SU-DHL-6 (cell line): ENCODE data around the gene WDSUB1.

Source experiments
- EZH2phosphoT487 ChIP-seq: fragments of 200-600 bp; sonication (generic), shearing (Covaris generic); conservative IDR thresholded peaks from 2 replicates; pipeline ENCODE4 v1.6.1; 2018; ENCODE audit warnings: mild to moderate bottlenecking, antibody characterized with exemption, low read length, moderate library complexity, mixed read lengths
- TF ChIP-seq, protein P1 (sequence below): fragments of 200-600 bp; sonication (generic); IDR thresholded peaks from one replicate; pipeline ENCODE4 v1.5.1; 2017; ENCODE audit warnings: antibody characterized with exemption, mild to moderate bottlenecking, low read length, moderate library complexity; ENCODE audit not compliant: insufficient read depth, poor library complexity, severe bottlenecking

DNA sequence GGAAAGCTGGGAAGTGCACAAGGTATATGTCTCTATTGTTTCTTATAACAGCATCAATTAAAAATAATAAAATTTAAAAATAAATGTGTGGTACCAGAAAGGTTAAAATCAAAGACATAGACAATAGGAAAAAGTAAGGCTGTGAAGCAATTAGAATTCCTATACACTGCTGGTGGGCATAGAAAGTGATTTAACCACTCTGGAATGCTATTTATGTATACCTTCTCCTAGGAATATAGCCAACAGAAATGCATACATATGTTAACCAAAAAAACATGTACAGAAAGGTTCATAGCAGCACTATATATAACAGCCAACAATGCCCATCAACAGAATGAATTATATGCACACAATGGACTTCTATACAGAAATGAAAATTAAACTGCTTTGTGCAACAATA lies 43.0 kb downstream of the WDSUB1 start:
- TF ChIP-seq, protein P1, sequence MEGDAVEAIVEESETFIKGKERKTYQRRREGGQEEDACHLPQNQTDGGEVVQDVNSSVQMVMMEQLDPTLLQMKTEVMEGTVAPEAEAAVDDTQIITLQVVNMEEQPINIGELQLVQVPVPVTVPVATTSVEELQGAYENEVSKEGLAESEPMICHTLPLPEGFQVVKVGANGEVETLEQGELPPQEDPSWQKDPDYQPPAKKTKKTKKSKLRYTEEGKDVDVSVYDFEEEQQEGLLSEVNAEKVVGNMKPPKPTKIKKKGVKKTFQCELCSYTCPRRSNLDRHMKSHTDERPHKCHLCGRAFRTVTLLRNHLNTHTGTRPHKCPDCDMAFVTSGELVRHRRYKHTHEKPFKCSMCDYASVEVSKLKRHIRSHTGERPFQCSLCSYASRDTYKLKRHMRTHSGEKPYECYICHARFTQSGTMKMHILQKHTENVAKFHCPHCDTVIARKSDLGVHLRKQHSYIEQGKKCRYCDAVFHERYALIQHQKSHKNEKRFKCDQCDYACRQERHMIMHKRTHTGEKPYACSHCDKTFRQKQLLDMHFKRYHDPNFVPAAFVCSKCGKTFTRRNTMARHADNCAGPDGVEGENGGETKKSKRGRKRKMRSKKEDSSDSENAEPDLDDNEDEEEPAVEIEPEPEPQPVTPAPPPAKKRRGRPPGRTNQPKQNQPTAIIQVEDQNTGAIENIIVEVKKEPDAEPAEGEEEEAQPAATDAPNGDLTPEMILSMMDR: no peak
- no peak for TF ChIP-seq EZH2phosphoT487
